Sciatic nerve (tissue), 2 donors: Measurements from ENCODE around the gene ARHGAP24. TPM values are rescaled to one million over a fixed set of nuclear protein-coding genes. Genes with fewer than 3 reads are reported as not detected.

ENCODE experiments used
- ATAC-seq: fragments of 200-7000 bp; cut with Tn5 transposase; one replicate; pipeline ENCODE4 v1.9.1; 2020; ENCODE audit warnings: mild to moderate bottlenecking, moderate library complexity
- DNase-seq: peaks from one replicate; pipeline ENCODE4 v3.0.0-alpha.2; 2020; ENCODE audit warnings: low spot score
- intact Hi-C: fragments of 100-400 bp; cut with DNase I; formaldehyde crosslinking; loops from one replicate; pipeline ENCODE4 v1.14.2; 2022
- total RNA-seq: library from RNA; stranded (reverse); fragmentation: NEBNext Ultra II Directional; extraction: Animal tissue kit (Norgen Biotek cat#: 25700); gene quantifications from one replicate; pipeline ENCODE4 v1.2.1, GENCODE V29; 2021
- donor health status: DM: no; HTN: no; CAD: no.
- donor health status: DM: no; HTN: no; CAD: no.

Gene ARHGAP24
- total RNA-seq, 1 donor from 2014 or later = 87.6 TPM

GRCh38 chr4:85715991-85716737 lies 241.2 kb downstream of the ARHGAP24 start:
- intact Hi-C loops = no loop called here
- no peak for ATAC-seq
- no peak for DNase-seq

GRCh38 chr4:85717351-85717750 lies 242.4 kb downstream of the ARHGAP24 start:
- no peak for DNase-seq
- ATAC-seq = no peak
- intact Hi-C loops = no loop called here

- no peak for DNase-seq
- intact Hi-C loops = no loop called here
- no peak for ATAC-seq
Measured at GRCh38 chr4:85717847-85718246, 242.9 kb downstream of the ARHGAP24 start.

GRCh38 chr4:85720735-85721134 lies 245.8 kb downstream of the ARHGAP24 start:
- DNase-seq = no peak
- intact Hi-C loops = no loop called here
- ATAC-seq = no peak

- intact Hi-C loops = no loop called here
- ATAC-seq = no peak
Measured at GRCh38 chr4:85722401-85722800, 247.5 kb downstream of the ARHGAP24 start.

GRCh38 chr4:85722807-85723206 lies 247.9 kb downstream of the ARHGAP24 start:
- intact Hi-C loops = no loop called here

More at GRCh38 chr4:85722401-85722800, 247.5 kb downstream of the ARHGAP24 start:
- DNase-seq = no peak

GRCh38 chr4:85724791-85725563 lies 250.0 kb downstream of the ARHGAP24 start:
- ATAC-seq = peak; percentile 59

More at GRCh38 chr4:85722807-85723206, 247.9 kb downstream of the ARHGAP24 start:
- no peak for DNase-seq
- no peak for ATAC-seq

GRCh38 chr4:85725721-85726170 lies 250.8 kb downstream of the ARHGAP24 start:
- intact Hi-C loops = no loop called here
- ATAC-seq (peak; percentile 78), DNase-seq (no peak)

More at GRCh38 chr4:85724791-85725563, 250.0 kb downstream of the ARHGAP24 start:
- intact Hi-C loops = no loop called here
- no peak for DNase-seq

GRCh38 chr4:85726555-85726954 lies 251.6 kb downstream of the ARHGAP24 start:
- ATAC-seq (no peak), DNase-seq (no peak)
- intact Hi-C loops = no loop called here

- intact Hi-C loops = no loop called here
- DNase-seq (no peak), ATAC-seq (no peak)
Measured at GRCh38 chr4:85728464-85728863, 253.5 kb downstream of the ARHGAP24 start.

- DNase-seq = no peak
- no peak for ATAC-seq
- intact Hi-C loops = no loop called here
Measured at GRCh38 chr4:85732124-85732523, 257.2 kb downstream of the ARHGAP24 start.

- no peak for ATAC-seq
- intact Hi-C loops = no loop called here
- DNase-seq = no peak
Measured at GRCh38 chr4:85733798-85734197, 258.8 kb downstream of the ARHGAP24 start.

GRCh38 chr4:85734424-85734831 lies 259.5 kb downstream of the ARHGAP24 start:
- no peak for DNase-seq
- intact Hi-C loops = no loop called here
- peak; percentile 34 for ATAC-seq

- intact Hi-C loops = no loop called here
Measured at GRCh38 chr4:85736571-85736970, 261.6 kb downstream of the ARHGAP24 start.

GRCh38 chr4:85737254-85737653 lies 262.3 kb downstream of the ARHGAP24 start:
- intact Hi-C loops = no loop called here
- no peak for DNase-seq
- ATAC-seq = no peak

More at GRCh38 chr4:85736571-85736970, 261.6 kb downstream of the ARHGAP24 start:
- ATAC-seq = no peak
- no peak for DNase-seq

GRCh38 chr4:85738721-85739120 lies 263.8 kb downstream of the ARHGAP24 start:
- intact Hi-C loops = no loop called here
- ATAC-seq (no peak), DNase-seq (no peak)

GRCh38 chr4:85740431-85740861 lies 265.5 kb downstream of the ARHGAP24 start:
- no peak for DNase-seq
- intact Hi-C loops = loop anchor here (10.0 kb wide), 1 partner anchor 586 kb away; no protein-coding TSS in a partner anchor
- ATAC-seq = no peak

GRCh38 chr4:85741381-85741780 lies 266.4 kb downstream of the ARHGAP24 start:
- intact Hi-C loops = loop anchor here (10.0 kb wide), 1 partner anchor 587 kb away; no protein-coding TSS in a partner anchor
- ATAC-seq = no peak
- DNase-seq = no peak

GRCh38 chr4:85741921-85742591 lies 267.1 kb downstream of the ARHGAP24 start:
- intact Hi-C loops = loop anchor here (10.0 kb wide), 1 partner anchor 587 kb away; no protein-coding TSS in a partner anchor
- ATAC-seq (no peak), DNase-seq (peak; percentile 74)
